GM21360 (cell line): ENCODE measurements around the gene THY1.
"Not testable (repeated sequence)": the region's sequence is repeated elsewhere in the genome, so short reads cannot be mapped to it uniquely, and the experiment has no call there.

ENCODE experiments used
- ATAC-seq: cut with Tn5 transposase; IDR thresholded peaks from one replicate; pipeline ENCODE4 v1.9.1; 2021; ENCODE audit warnings: mild to moderate bottlenecking, moderate library complexity; ENCODE audit not compliant: unreplicated experiment

The THY1 gene

DNA sequence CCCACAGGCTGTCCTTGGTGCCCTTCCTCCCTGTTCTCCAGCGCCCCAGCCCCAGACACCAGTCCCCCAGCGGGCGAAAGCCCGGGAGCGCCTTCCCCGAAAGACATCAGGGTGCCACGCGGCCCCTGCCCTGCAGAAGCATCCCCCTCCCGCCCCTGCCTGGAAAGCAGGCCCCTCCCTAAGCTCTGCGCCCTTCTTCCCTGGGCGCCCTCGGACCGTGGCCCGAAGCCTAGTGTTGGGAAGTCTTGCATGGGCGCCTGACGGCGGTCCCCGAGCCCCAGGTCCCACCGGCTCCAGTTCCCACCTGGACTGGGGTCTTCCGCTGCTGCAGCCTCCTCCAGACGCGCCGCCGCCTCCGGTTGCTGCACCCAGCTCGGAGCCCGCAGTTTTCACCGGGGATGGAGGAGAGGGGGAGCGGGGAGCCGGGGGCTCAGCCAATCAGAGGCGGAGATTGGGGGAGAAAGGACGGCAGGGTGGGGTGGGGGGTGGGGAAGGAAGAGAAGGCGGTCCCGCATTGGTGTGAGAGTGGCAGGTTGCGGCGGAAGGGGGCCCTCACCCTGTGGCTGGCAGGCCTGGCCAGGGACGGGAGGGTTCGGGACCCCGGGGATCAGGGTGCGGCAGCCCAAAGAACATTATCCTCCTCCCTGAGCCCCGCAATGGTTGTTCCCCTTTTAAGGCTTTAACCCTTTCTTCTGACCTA, at the start of gene THY1:
TSS of gene THY1 (minus strand) at position 364 of the 700 bp plus-strand sequence. CDS start 2,267 bp downstream, outside the sequence.
- no peak for ATAC-seq

GRCh38 chr11:119472186-119472855, 49.3 kb upstream of the THY1 start:
- ATAC-seq = no peak

DNA sequence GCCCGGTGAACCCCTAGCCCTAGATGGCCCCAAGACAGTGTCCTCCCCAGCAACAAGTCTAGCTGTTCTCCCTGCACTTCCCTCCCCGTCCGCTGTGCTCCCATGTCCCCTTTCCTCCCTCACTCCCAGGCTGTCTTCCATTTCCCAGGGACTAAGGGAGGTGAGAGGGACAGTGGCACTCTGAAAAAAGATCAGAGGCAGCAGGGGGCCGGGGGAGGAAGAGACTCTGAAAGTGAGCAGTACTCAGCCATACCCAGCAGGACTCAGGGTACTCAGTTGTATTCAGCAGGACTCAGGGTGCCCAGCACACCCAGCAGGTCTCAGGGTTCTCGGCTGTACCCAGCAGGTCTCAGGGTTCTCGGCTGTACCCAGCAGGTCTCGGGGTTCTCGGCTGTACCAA, 48.4 kb upstream of the THY1 start:
- ATAC-seq = no peak

- no peak for ATAC-seq
Observed at GRCh38 chr11:119470317-119471291, 47.6 kb upstream of the THY1 start.

- ATAC-seq = no peak
Observed at GRCh38 chr11:119469506-119469905, 46.5 kb upstream of the THY1 start.

DNA sequence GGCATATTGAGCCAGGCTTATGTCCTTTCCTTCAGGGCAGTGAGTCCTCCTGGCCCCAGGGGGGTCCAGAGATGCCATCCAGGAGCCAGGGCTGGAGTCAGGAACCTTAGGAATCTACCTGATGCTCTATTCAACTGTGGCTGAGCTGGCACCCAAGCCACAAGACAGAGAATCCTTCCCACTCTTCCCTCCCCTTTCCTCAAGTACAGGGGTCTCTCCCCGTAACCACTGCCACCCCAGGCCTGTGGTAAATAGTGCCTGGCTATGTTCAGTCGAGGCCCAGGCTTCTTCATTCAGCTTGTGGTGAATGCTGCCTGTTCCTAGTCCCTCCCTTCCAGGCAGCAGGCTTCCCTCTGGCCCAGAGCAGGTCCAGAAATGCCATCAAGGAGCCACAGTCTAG, 45.5 kb upstream of the THY1 start:
- no peak for ATAC-seq

DNA sequence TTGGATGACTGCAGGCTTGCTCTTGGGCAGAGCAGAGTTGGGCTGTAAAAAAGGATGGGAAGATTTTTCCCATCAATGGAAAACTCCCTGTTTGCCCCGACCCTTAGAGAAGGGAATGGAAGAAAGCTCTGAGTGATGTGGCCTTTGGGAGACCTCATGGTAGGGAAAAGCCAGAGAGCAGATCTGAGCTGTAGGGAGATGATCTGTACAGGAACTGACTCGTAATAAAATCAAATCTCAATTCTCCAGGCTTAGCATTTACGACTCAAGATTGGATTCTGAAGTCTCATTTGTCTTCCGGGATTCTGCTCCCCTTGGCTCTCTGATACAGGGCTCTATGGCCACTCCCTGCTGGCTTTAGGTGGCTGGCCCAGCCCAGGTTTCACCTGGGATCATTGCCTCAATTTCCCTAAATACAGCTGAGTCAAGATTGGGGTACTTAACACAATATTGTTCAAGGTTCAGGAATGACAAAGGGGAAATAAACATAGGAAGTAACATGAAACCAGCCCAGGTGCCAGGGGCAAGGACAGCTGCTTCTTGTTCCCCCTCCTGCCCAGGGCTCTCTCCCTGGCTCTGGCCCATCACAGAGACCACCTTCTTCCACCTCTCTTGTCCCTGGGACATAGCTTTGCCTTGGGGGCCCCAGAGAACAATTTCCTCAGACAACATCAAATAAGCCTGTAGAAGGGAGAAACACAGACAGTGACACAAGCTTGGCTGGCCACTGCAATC, 38.4 kb upstream of the THY1 start:
- no peak for ATAC-seq

DNA sequence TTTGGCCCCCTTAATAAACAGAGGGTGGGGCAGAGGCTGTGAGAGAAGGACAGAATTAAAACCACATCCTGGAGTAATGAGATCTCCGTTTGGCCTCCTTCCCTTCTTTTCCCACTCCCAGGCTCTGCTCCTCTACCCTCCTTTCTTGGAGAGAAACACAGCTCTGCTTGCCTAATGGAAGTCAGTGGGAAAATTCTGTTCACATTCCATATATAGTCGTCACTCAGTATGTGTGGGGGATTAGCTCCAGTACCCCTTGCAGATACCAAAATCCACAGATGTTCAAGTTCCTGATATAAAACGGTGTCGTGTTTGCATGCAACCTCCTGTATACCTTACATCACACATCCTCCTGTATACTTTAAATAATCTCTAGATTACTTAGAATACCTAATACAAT, 37.6 kb upstream of the THY1 start:
- ATAC-seq = no peak

- no peak for ATAC-seq
Observed at GRCh38 chr11:119460097-119460496, 37.1 kb upstream of the THY1 start.

DNA sequence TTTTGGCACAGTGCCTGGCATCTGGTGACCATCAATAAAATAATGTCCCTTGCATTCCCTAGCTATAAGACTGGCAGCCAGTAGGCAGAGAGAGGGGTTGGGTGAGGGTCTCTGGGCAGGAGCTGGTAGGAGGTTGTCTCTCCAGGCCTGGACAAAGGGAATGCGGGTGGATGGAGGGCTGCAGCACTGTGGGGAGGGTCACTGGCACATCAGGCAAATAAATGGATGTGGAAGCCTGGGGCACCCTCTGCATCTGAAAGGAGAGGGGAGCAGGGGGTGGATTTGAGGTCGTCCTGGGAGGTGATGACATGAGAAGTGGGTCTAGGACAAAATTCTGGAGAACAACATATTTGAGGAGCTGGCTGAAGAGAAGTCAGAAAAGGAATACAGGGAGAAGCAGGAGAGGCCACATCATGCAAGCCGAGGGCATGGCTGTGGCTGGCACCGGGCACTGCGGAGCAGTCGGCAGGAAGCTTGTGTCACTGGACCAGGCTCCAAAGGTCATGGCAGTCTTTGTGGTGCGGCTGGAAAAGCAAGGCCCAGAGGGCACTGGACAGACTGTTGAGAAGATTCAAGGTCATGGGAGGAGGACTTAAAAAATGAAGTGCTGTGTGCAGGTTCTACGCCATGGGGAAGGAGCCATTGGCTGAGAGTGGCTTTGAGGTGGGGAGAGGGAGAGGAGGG, 36.5 kb upstream of the THY1 start:
- ATAC-seq = no peak

DNA sequence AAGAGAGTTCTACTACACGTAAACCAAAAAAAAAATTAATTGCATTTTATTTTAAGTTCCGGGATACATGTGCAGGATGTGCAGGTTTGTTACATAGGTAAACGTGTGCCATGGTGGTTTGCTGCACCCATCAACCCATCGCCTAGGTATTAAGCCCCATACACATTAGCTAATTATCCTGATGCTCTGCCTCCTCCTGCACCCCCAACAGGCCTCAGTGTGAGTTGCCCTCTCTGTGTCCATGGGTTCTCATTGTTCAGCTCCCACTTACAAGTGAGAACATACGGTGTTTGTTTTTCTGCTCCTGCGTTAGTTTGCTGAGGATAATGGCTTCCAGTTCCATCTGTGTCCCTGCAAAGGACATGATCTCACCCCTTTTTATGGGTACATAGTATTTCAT, 32.7 kb upstream of the THY1 start:
- not testable (repeated sequence) for ATAC-seq

DNA sequence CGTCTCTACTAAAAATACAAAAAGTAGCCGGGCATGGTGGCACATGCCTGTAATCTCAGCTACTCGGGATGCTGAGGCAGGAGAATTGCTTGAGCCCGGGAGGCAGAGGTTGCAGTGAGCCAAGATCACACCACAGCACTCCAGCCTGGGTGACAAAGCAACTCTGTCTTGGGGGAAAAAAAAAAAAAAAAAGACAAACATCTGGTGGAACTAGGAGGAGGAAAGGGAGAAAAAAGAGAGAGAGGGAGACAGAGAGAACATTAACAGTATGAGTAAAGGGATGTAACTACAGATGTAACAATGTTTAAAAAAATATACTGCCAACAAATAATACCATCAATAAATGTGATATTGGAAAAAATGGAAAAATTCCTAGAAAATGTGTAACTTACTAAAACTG, 32.3 kb upstream of the THY1 start:
- ATAC-seq = not testable (repeated sequence)

- no peak for ATAC-seq
Observed at GRCh38 chr11:119453881-119454280, 30.9 kb upstream of the THY1 start.

DNA sequence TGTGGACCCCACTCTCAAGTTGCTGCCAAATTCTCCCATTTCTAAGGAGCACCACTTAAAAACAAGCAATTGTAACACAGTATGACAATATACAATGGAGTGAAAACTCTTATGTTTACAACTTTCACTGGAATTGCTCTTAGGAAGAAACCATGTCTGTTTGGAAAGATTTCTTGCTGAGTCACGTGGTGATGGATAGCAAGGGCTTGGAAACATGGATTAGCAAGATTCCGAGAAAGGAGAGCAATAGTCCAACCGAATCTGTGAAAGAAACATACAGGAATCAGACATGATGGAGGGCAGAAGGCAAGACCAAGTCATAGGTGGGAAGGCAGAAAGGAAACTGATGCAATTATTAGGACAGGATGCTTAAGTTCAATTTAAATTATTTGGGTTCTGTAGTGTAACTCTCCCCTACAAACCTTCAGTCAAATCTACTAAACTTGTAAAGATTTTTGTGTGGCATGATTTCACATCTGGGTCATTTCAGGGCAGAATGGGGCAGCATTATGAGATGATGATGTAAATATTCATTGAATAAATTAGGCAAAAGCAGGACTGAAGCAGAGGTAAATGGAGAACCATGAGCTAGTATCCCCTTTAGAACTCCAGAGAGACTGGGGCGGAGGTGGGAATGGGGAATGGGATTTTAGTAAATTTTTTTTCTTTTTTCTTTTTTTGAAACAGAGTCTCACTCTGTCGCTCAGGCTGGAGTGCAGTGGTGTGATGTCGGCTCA, 27.8 kb upstream of the THY1 start:
- no peak for ATAC-seq

- ATAC-seq = no peak
Observed at GRCh38 chr11:119449498-119449897, 26.5 kb upstream of the THY1 start.

- no peak for ATAC-seq
Observed at GRCh38 chr11:119448380-119448779, 25.4 kb upstream of the THY1 start.

- no peak for ATAC-seq
Observed at GRCh38 chr11:119447664-119448242, 24.8 kb upstream of the THY1 start.

- ATAC-seq = no peak
Observed at GRCh38 chr11:119446871-119447663, 24.1 kb upstream of the THY1 start.
